ENCODE measurements around the gene CDC37. TPM values are rescaled to one million over a fixed set of nuclear protein-coding genes. Genes with fewer than 3 reads are reported as not detected.
"Not testable (repeated sequence)": the region's sequence is repeated elsewhere in the genome, so short reads cannot be mapped to it uniquely, and the experiment has no call there.

CDC37 gene
- total RNA-seq, 1 donor from 2014 or later: 142 TPM

DNA sequence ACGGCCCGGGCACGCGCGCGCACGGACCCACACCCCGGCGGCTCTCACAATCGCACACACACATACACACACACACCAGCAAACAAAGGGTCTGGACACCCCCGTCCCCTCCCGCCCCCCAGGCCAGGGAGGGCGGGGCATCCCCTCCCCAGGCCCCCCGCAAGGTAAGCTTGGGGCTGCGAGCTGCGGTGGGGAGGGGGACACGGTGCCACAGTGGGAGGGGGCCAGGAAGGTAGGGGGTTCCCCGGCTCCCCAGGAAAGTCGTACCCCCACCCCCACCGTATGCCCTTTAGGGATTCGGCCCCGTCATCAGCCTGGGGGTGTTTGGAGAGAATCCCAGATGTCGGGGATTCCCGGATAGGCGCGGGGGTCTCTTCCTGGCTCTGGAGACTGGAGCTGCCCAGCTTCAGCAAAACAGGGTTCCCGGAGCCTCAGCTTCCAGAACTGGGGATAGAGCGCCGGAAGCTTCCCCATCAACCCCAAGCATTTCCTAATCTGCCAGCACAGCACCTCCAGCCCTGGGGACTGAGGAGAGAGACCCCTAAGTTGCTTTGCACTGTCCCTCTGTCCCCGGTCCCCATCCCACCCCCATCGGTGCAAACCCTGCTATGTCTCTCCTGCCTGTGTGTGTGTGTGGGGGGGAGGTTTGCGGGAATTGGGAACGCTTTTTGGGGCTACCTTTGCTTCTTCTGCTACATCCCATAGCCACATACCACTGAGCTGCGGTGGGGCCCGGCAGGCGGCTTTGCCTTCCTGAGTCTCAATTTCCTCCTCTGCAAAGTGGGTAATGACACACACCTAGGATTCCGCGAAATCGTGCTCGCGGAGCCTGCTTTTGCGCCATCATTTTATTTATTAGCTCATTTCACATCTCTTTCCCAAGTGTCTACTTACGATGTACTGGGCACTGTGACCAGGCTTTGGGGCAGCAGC, 1.8 kb upstream of the CDC37 start:
- peak overlapping the region; percentile 94 for H3K4me3 ChIP-seq
- H3K27me3 ChIP-seq (ENCODE audit: low read depth): peaks cover 45% of the 10 kb centered on the region
- H3K27ac ChIP-seq (replicated peaks): no peak overlapping the region

DNA sequence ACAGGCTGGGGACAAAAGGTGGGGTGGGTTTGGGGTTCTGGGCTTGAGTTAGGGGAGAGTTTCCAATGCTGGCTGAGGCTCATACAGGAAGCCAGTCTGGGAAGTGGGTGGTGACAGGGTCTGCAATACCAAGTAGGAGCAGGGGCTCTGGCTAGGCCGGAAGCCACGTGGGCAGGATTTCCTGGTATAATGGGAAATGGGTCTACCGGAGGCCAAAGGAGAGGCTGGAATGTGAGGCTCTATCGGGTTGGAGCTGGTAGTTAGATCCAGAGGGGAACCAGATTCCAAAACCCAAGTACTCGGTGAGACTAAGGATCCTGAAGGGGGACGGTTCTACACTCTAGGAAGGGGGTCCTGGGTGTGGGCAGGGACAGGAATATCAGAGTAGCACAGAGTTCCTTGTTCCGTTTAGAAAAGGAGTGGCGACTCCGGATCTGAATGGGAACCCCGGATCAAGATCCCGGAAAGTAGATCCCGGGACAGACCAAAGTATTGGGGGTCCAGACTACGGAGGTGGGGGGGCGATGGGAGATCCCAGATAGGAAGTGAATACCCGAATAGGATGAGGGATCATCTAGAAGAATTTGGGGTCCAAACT, 802 bp downstream of the CDC37 start:
- TF ChIP-seq, protein P1, sequence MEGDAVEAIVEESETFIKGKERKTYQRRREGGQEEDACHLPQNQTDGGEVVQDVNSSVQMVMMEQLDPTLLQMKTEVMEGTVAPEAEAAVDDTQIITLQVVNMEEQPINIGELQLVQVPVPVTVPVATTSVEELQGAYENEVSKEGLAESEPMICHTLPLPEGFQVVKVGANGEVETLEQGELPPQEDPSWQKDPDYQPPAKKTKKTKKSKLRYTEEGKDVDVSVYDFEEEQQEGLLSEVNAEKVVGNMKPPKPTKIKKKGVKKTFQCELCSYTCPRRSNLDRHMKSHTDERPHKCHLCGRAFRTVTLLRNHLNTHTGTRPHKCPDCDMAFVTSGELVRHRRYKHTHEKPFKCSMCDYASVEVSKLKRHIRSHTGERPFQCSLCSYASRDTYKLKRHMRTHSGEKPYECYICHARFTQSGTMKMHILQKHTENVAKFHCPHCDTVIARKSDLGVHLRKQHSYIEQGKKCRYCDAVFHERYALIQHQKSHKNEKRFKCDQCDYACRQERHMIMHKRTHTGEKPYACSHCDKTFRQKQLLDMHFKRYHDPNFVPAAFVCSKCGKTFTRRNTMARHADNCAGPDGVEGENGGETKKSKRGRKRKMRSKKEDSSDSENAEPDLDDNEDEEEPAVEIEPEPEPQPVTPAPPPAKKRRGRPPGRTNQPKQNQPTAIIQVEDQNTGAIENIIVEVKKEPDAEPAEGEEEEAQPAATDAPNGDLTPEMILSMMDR (IDR thresholded peaks at IDR 0.05; ENCODE audit: borderline replicate concordance): no peak
- H3K4me3 ChIP-seq: peak overlapping the region; percentile 94
- H3K36me3 ChIP-seq: no peaks in the 10 kb centered on the region
- peaks cover 90% of the 10 kb centered on the region for H3K4me1 ChIP-seq
- intact Hi-C loops (cut with micrococcal nuclease): no loop called here
- H3K9me3 ChIP-seq (replicated peaks): no peaks in the 10 kb centered on the region
- peak overlapping the region; percentile 89 for H3K27ac ChIP-seq (replicated peaks)
- peaks cover 30% of the 10 kb centered on the region for H3K27me3 ChIP-seq (ENCODE audit: low read depth)
- DNase-seq: peak; percentile 48

More for the DNA sequence above, 1.8 kb upstream of the CDC37 start:
- TF ChIP-seq, protein P1 (IDR thresholded peaks at IDR 0.05; ENCODE audit: borderline replicate concordance): no peak
- intact Hi-C loops (cut with micrococcal nuclease): no loop called here
- Histone ChIP-seq H3K4me1 (peaks cover 63% of the 10 kb centered on the region), H3K36me3 (no peaks in the 10 kb centered on the region), H3K9me3 (replicated peaks) (no peaks in the 10 kb centered on the region)
- no peak for DNase-seq

DNA sequence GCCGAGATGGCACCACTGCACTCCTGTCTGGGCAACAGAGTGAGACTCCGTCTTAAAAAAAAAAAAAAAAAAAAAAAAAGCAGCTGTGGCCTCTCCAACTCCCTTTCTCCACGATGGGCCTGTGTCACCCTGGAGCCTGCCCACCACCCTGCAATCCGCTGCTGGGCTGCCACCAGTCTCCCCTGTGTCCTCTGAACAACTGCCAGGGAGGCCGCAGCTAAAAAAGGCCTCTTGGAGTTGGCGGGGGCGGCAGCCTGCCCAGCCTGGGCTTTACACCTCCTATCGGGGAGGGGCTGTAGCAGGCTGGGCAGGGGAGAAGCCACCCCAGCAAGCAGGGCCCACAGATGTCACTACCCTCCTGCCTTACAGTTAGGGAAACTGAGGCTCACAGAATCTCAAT, 3.5 kb downstream of the CDC37 start:
- peak overlapping the region; percentile 89 for H3K27ac ChIP-seq (replicated peaks)
- H3K27me3 ChIP-seq (ENCODE audit: low read depth): peaks cover 7% of the 10 kb centered on the region
- intact Hi-C loops (cut with micrococcal nuclease): no loop called here
- no peaks in the 10 kb centered on the region for H3K9me3 ChIP-seq (replicated peaks)
- H3K4me3 ChIP-seq: peak overlapping the region; percentile 94
- H3K36me3 ChIP-seq: peaks cover 16% of the 10 kb centered on the region
- H3K4me1 ChIP-seq: peaks cover 89% of the 10 kb centered on the region
- TF ChIP-seq, protein P1 (IDR thresholded peaks at IDR 0.05; ENCODE audit: borderline replicate concordance): no peak
- DNase-seq: peak; percentile 71

DNA sequence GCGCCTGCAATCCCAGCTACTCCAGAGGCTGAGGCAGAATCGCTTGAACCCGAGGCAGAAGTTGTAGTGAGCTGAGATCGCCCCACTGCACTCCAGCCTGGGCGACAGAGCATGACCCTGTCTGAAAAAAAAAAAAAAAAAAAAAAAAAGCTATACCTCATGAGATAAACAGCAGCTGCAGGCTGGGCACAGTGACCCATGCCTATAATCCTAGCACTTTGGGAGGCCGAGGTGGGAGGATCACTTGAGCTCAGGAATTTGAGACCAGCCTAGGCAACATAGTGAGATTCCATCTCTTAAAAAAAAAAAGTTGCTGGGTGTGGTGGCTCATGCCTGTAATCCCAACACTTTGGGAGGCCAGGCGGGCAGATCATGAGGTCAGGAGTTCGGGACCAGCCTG, 4.0 kb downstream of the CDC37 start:
- H3K4me3 ChIP-seq: peak overlapping the region; percentile 94
- intact Hi-C loops (cut with micrococcal nuclease); DNase-seq; H3K9me3 ChIP-seq (replicated peaks); H3K27me3 ChIP-seq (ENCODE audit: low read depth): not testable (repeated sequence)
- H3K27ac ChIP-seq (replicated peaks): peak overlapping the region; percentile 89
- H3K4me1 ChIP-seq: peaks cover 84% of the 10 kb centered on the region
- peaks cover 22% of the 10 kb centered on the region for H3K36me3 ChIP-seq

DNA sequence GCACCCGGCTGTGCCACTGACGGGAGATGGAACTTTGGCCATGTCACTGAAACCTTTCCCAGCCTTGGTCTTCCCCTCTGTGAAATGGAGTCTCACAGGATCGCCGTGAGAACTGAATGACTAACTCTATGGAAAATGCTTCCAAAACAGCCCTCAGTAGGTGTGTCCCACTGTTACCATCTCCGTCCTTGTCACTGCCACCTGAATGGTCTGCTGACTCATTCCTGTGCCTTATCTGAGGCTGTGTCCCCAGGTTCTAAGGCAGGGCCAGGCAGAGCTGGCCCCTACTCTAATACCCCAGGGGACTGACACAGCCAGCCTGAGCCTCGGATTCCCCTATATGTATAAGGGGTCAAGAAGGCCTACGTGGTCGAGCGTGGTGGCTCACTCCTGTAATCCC, 4.5 kb downstream of the CDC37 start:
- Histone ChIP-seq H3K4me1 (peaks cover 79% of the 10 kb centered on the region), H3K27me3 (ENCODE audit: low read depth) (no peaks in the 10 kb centered on the region), H3K4me3 (no peak overlapping the region), H3K36me3 (peaks cover 27% of the 10 kb centered on the region), H3K27ac (replicated peaks) (peak overlapping the region; percentile 89), H3K9me3 (replicated peaks) (no peaks in the 10 kb centered on the region)
- no peak for DNase-seq
- intact Hi-C loops (cut with micrococcal nuclease): no loop called here
- TF ChIP-seq, protein P1 (IDR thresholded peaks at IDR 0.05; ENCODE audit: borderline replicate concordance): no peak

DNA sequence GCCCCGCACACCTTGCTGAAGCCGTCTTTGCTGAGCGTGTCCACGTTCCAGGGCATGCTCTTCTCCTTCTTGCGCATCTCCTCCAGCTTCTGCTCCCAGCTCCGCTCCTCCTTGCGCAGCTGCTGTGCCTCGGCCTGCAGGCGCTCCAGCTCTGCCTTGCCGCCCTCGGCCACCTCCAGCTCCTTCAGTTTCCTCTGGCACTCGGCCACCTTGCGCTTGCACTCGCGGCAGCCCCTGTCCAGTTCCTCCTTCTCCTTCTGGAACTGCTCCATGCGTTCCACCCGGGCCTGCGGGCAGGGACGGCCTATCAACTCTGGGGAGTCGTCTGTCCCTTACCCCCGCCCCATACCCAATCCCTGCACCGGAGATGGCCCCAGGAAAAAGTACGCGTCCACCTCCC, 7.4 kb downstream of the CDC37 start:
- H3K9me3 ChIP-seq (replicated peaks): no peaks in the 10 kb centered on the region
- H3K27me3 ChIP-seq (ENCODE audit: low read depth): no peaks in the 10 kb centered on the region
- H3K36me3 ChIP-seq: peaks cover 56% of the 10 kb centered on the region
- intact Hi-C loops (cut with micrococcal nuclease): no loop called here
- peaks cover 51% of the 10 kb centered on the region for H3K4me1 ChIP-seq
- TF ChIP-seq, protein P1 (IDR thresholded peaks at IDR 0.05; ENCODE audit: borderline replicate concordance): no peak
- no peak for DNase-seq
- H3K4me3 ChIP-seq: no peak overlapping the region
- no peak overlapping the region for H3K27ac ChIP-seq (replicated peaks)

All from left ventricle myocardium inferior (tissue), 1 donor.